SK-N-SH (cell line): Measurements from ENCODE around the gene UBE2Q1. TPM values are rescaled to one million over a fixed set of nuclear protein-coding genes. Genes with fewer than 3 reads are reported as not detected.

Experiments
- CTCF ChIA-PET: fragments of 300-600, 350-600 bp; formaldehyde crosslinking; extraction: SDS; loops from one replicate; lab custom pipeline; 2021; lab: Yijun Ruan, JAX
- POLR2A ChIA-PET: fragments of 350-600 bp; sonication (Branson Sonifier 250); formaldehyde crosslinking; extraction: SDS; loops from one replicate; lab custom pipeline; 2020; ENCODE audit warnings: antibody characterized with exemption, inconsistent platforms; lab: Yijun Ruan, JAX
- DNase-seq: peaks from one replicate; pipeline ENCODE4 v3.0.0; 2012
- H2AFZ ChIP-seq: fragments of 200-600 bp; sonication (generic); 2 replicates; pipeline ENCODE4 v1.8.1; 2016; ENCODE audit warnings: antibody characterized with exemption, mild to moderate bottlenecking, low read depth
- H3F3A ChIP-seq: fragments of 200-600 bp; sonication (generic); replicated peaks from 2 replicates; pipeline ENCODE3; 2016; ENCODE audit warnings: antibody characterized with exemption, mild to moderate bottlenecking; ENCODE audit not compliant: insufficient read depth
- H3K27ac ChIP-seq, 2 experiments: fragments of 200-500 bp in 1 of 2; fragments of 200-600 bp in 1 of 2; sonication (Bioruptor generic) in 1 of 2; sonication (generic), shearing (Covaris generic) in 1 of 2; 2 replicates each; pipeline versions ENCODE4 v1.5.1 to v1.6.1; 2014 to 2016; ENCODE audit warnings: low read depth in 2 of 2, inconsistent platforms in 1 of 2, low read length in 1 of 2, mild to moderate bottlenecking in 1 of 2, mixed read lengths in 1 of 2
- H3K27me3 ChIP-seq: fragments of 200-600 bp; sonication (generic), shearing (Covaris generic); 2 replicates; pipeline ENCODE4 v1.6.1; 2016; ENCODE audit warnings: mixed run types; ENCODE audit not compliant: insufficient read depth
- H3K36me3 ChIP-seq, 2 experiments: fragments of 200-500 bp in 1 of 2; fragments of 200-600 bp in 1 of 2; sonication (Bioruptor generic) in 1 of 2; sonication (generic) in 1 of 2; replicated peaks in 1 of 2; 2 replicates each; pipeline versions ENCODE3 to v1.5.1; 2014 to 2016; ENCODE audit warnings: low read length in 1 of 2, mild to moderate bottlenecking in 1 of 2; ENCODE audit not compliant: insufficient read depth in 2 of 2, control insufficient read depth in 1 of 2
- H3K4me1 ChIP-seq, 2 experiments: fragments of 200-500 bp in 1 of 2; fragments of 200-600 bp in 1 of 2; sonication (Bioruptor generic) in 1 of 2; sonication (generic), shearing (Covaris generic) in 1 of 2; 2 replicates each; pipeline versions ENCODE4 v1.5.1 to v1.6.1; 2014 to 2016; ENCODE audit warnings: low read depth in 1 of 2, low read length in 1 of 2, mixed run types in 1 of 2; ENCODE audit not compliant: insufficient read depth in 2 of 2, control insufficient read depth in 1 of 2
- H3K4me2 ChIP-seq: fragments of 200-600 bp; sonication (generic), shearing (Covaris generic); 2 replicates; pipeline ENCODE4 v1.6.1; 2017; ENCODE audit warnings: mixed run types
- H3K4me3 ChIP-seq, 2 experiments: fragments of 200-500 bp in 1 of 2; fragments of 200-600 bp in 1 of 2; sonication (Bioruptor generic) in 1 of 2; sonication (generic), shearing (Covaris generic) in 1 of 2; 2 replicates each; pipeline versions ENCODE4 v1.5.1 to v1.8.1; 2014 to 2016; ENCODE audit warnings: low read depth in 2 of 2, inconsistent platforms in 1 of 2, low read length in 1 of 2, mild to moderate bottlenecking in 1 of 2, mixed read lengths in 1 of 2, moderate library complexity in 1 of 2
- H3K79me2 ChIP-seq: fragments of 200-600 bp; sonication (generic); 2 replicates; pipeline ENCODE4 v1.8.1; 2017; ENCODE audit warnings: mild to moderate bottlenecking; ENCODE audit not compliant: insufficient read depth
- H3K9ac ChIP-seq: fragments of 200-600 bp; sonication (generic); 2 replicates; pipeline ENCODE4 v1.6.1; 2017; ENCODE audit warnings: mixed run types
- H3K9me2 ChIP-seq: fragments of 200-600 bp; sonication (generic); 2 replicates; pipeline ENCODE4 v1.6.1; 2017; ENCODE audit warnings: mixed run types
- H3K9me3 ChIP-seq: fragments of 200-600 bp; sonication (generic); 2 replicates; pipeline ENCODE4 v1.6.1; 2017; ENCODE audit warnings: mixed run types, mild to moderate bottlenecking, moderate library complexity
- H4K20me1 ChIP-seq: fragments of 200-600 bp; sonication (generic); 2 replicates; pipeline ENCODE4 v1.6.1; 2017; ENCODE audit warnings: mild to moderate bottlenecking, mixed run types; ENCODE audit not compliant: insufficient read depth
- CHD2 ChIP-seq: fragments of 150-350 bp; IDR thresholded peaks from 2 replicates; pipeline ENCODE4 v1.6.1; 2018; ENCODE audit warnings: low read length; ENCODE audit not compliant: partially characterized antibody
- ELF1 ChIP-seq: IDR thresholded peaks from 2 replicates; pipeline ENCODE4 v1.4.0; 2012
- EP300 ChIP-seq, 2 experiments: IDR thresholded peaks; 2 replicates each; pipeline versions ENCODE4 v1.4.0 to v1.6.1; 2012; ENCODE audit warnings: borderline replicate concordance in 1 of 2, low read depth in 1 of 2, low read length in 1 of 2
- EZH2phosphoT487 ChIP-seq: fragments of 200-600 bp; sonication (generic); IDR thresholded peaks from 2 replicates; pipeline ENCODE4 v1.6.1; 2017; ENCODE audit warnings: low read depth, mixed run types, mild to moderate bottlenecking, antibody characterized with exemption, moderate library complexity, borderline replicate concordance
- FOSL2 ChIP-seq: IDR thresholded peaks from 2 replicates; pipeline ENCODE4 v1.4.0; 2012; ENCODE audit warnings: low read depth, mild to moderate bottlenecking, moderate library complexity, borderline replicate concordance
- FOXM1 ChIP-seq: IDR thresholded peaks from 2 replicates; pipeline ENCODE4 v1.4.0; 2012; ENCODE audit warnings: low read depth, mild to moderate bottlenecking
- GABPA ChIP-seq: IDR thresholded peaks from 2 replicates; pipeline ENCODE4 v1.4.0; 2012; ENCODE audit warnings: low read depth, mild to moderate bottlenecking
- GATA2 ChIP-seq: sonication (generic); formaldehyde crosslinking; IDR thresholded peaks from 2 replicates; pipeline ENCODE4 v1.5.0; 2020; ENCODE audit warnings: mild to moderate bottlenecking, missing genetic modification reagents
- MAX ChIP-seq: IDR thresholded peaks from 2 replicates; pipeline ENCODE4 v1.4.0; 2012; ENCODE audit warnings: low read depth
- MEF2A ChIP-seq: IDR thresholded peaks from 2 replicates; pipeline ENCODE4 v1.4.0; 2012; ENCODE audit warnings: low read depth, borderline replicate concordance
- MXI1 ChIP-seq: IDR thresholded peaks from 2 replicates; pipeline ENCODE4 v1.6.1; 2012; ENCODE audit warnings: mild to moderate bottlenecking, low read depth, low read length, improper control_type of control experiment
- NFIC ChIP-seq: IDR thresholded peaks from 2 replicates; pipeline ENCODE4 v1.4.0; 2012; ENCODE audit warnings: borderline replicate concordance
- PBX3 ChIP-seq: IDR thresholded peaks from 2 replicates; pipeline ENCODE4; 2012
- SMC3 ChIP-seq: IDR thresholded peaks from 2 replicates; pipeline ENCODE4 v1.6.1; 2012; ENCODE audit warnings: low read depth, low read length, improper control_type of control experiment
- TCF12 ChIP-seq: IDR thresholded peaks from 2 replicates; pipeline ENCODE4 v1.4.0; 2012
- TEAD4 ChIP-seq: IDR thresholded peaks from 2 replicates; pipeline ENCODE4 v1.4.0; 2012; ENCODE audit warnings: mild to moderate bottlenecking, borderline replicate concordance; ENCODE audit not compliant: insufficient read depth
- YY1 ChIP-seq: IDR thresholded peaks from 2 replicates; pipeline ENCODE4 v1.4.0; 2012; ENCODE audit warnings: low read depth, mild to moderate bottlenecking
- WGBS: methylation state at CpG from one replicate; pipeline ENCODE4 v1.1.6; 2017; ENCODE audit warnings: low lambda C conversion rate; 5-methylcytosine and 5-hydroxymethylcytosine counted together
- polyA plus RNA-seq, 3 experiments: library from polyadenylated mRNA; depleted of rRNA; stranded (reverse); fragments of >200 nt; gene quantifications; 2 replicates each; pipeline ENCODE4 v1.2.3, GENCODE V29; 2012

Gene UBE2Q1
- polyA plus RNA-seq, 1 of the 3 experiments (the other 2 are of a cell fraction): 12.5 TPM

- Histone ChIP-seq H3K4me1 (no peaks in the 10 kb centered on the region), H3K9me3 (no peaks in the 10 kb centered on the region), H3K4me3 (no peak overlapping the region), H3K9ac (no peak overlapping the region), H4K20me1 (no peaks in the 10 kb centered on the region), H3K4me2 (no peak overlapping the region), H2AFZ (no peak overlapping the region), H3K79me2 (no peaks in the 10 kb centered on the region), H3K27me3 (no peaks in the 10 kb centered on the region), H3K9me2 (no peaks in the 10 kb centered on the region), H3K36me3 (no peaks in the 10 kb centered on the region), H3F3A (no peaks in the 10 kb centered on the region), H3K27ac (no peak overlapping the region)
- POLR2A ChIA-PET: no interaction called here
- TF ChIP-seq MXI1: no peak
- no peak for TF ChIP-seq CHD2
- TF ChIP-seq EP300 (IDR thresholded peaks at IDR 0.05; ENCODE audit: borderline replicate concordance in 1 of 2, low read depth in 1 of 2, low read length in 1 of 2): no peak
- no peak for TF ChIP-seq SMC3
- TF ChIP-seq NFIC: no peak
- TF ChIP-seq MAX: no peak
- TF ChIP-seq GABPA: no peak
- TF ChIP-seq YY1: no peak
- CTCF ChIA-PET: interaction anchor here (0.8 to 1.6 kb wide), 3 partner anchors 17 to 140 kb away, joined by 3 to 4 read pairs (median 4); no protein-coding TSS in a partner anchor
- no peak for DNase-seq
- WGBS: 59% methylated on average over 6 of the region's 6 CpGs
These were observed 29.2 kb downstream of the UBE2Q1 start for GRCh38 chr1:154529308-154529707.

- no peak overlapping the region for H3K4me3 ChIP-seq
- no peak overlapping the region for H2AFZ ChIP-seq
- H3K27ac ChIP-seq: no peak overlapping the region
- H3K79me2 ChIP-seq: no peaks in the 10 kb centered on the region
- no peaks in the 10 kb centered on the region for H3K9me2 ChIP-seq
- no peak overlapping the region for H3K4me2 ChIP-seq
- H3K36me3 ChIP-seq: no peaks in the 10 kb centered on the region
- 75% methylated on average over 6 of the region's 6 CpGs for WGBS
- no peaks in the 10 kb centered on the region for H4K20me1 ChIP-seq
- H3K27me3 ChIP-seq: peaks cover 7% of the 10 kb centered on the region; the same call in 1 of the 2 replicates
- ChIA-PET CTCF (interaction anchor here (1.5 to 2.1 kb wide), 2 partner anchors 18 to 19 kb away, joined by 3 to 6 read pairs; no protein-coding TSS in a partner anchor), POLR2A (no interaction called here)
- H3K4me1 ChIP-seq: no peaks in the 10 kb centered on the region
- no peaks in the 10 kb centered on the region for H3F3A ChIP-seq
- no peak overlapping the region for H3K9ac ChIP-seq
- no peak for DNase-seq
- H3K9me3 ChIP-seq: no peaks in the 10 kb centered on the region
- no peak for TF ChIP-seq FOSL2
These were observed 31.3 kb downstream of the UBE2Q1 start for GRCh38 chr1:154527192-154527591.

GRCh38 chr1:154524881-154525280 lies 33.6 kb downstream of the UBE2Q1 start:
- Histone ChIP-seq H2AFZ (no peak overlapping the region), H3K36me3 (no peaks in the 10 kb centered on the region), H3K9me2 (no peaks in the 10 kb centered on the region), H3K9me3 (no peaks in the 10 kb centered on the region), H3K9ac (no peak overlapping the region), H3K4me3 (no peak overlapping the region), H3F3A (no peaks in the 10 kb centered on the region), H3K4me2 (no peak overlapping the region), H4K20me1 (no peaks in the 10 kb centered on the region), H3K27me3 (peaks cover 15% of the 10 kb centered on the region; the same call in 1 of the 2 replicates), H3K79me2 (no peaks in the 10 kb centered on the region), H3K4me1 (no peaks in the 10 kb centered on the region), H3K27ac (no peak overlapping the region)
- CTCF ChIA-PET: interaction anchor here (2.1 kb wide), 1 partner anchor 22 kb away, joined by 6 read pairs; no protein-coding TSS in a partner anchor
- POLR2A ChIA-PET: no interaction called here
- TF ChIP-seq MXI1 (no peak), TEAD4 (no peak), EZH2phosphoT487 (no peak), PBX3 (no peak), TCF12 (no peak), MAX (no peak), GATA2 (CRISPR knock-in tag) (no peak), ELF1 (no peak), MEF2A (no peak), FOXM1 (no peak)
- DNase-seq: no peak
